Measurements from ENCODE around the gene PPA1.
"Not testable (repeated sequence)": the region's sequence is repeated elsewhere in the genome, so short reads cannot be mapped to it uniquely, and the experiment has no call there.

Gene PPA1

DNA sequence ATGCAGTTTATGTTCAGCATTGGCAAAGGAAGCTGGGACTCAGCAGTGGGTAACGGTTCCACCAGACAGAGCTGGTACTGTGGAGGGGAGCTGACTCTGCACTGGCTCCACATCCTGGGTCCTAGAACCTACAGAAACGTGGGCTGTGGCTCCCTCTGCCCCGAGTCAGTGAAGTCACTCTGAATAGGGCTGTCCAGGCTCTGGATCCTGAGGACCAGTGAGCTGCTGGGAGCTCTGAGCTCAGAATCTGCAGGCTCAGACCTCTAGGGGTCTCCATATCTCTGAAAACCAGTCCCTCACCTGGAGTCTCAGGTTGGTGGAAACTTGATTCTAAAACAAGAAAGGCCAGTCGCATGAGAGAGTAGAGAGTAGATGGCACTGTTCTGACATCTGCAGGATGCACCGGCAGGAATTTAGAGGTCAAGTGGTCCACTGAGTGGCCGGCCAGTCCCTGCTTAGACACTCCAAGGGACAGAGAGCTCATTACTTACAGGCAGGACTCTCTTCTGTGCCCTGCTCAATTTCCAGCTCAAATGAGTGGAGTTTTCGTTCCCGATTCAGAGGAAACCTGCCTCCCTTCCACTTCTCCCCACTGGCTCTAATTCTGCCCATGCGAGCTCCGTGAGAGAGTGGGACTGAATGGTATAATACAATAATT is 31.9 kb upstream of the PPA1 start:
- H3K36me3 Mint-ChIP-seq (ENCODE audit: low read depth), result peaks cover 2% of the 10 kb centered on the region
- H3K27me3 Mint-ChIP-seq (ENCODE audit: low read depth), result peaks cover 4% of the 10 kb centered on the region
- H3K4me1 Mint-ChIP-seq (ENCODE audit: low read depth), result peaks cover 11% of the 10 kb centered on the region
- peaks cover 16% of the 10 kb centered on the region for H3K9me3 Mint-ChIP-seq
- H3K27ac Mint-ChIP-seq, result no peak overlapping the region
- no peak overlapping the region for H3K4me3 Mint-ChIP-seq

DNA sequence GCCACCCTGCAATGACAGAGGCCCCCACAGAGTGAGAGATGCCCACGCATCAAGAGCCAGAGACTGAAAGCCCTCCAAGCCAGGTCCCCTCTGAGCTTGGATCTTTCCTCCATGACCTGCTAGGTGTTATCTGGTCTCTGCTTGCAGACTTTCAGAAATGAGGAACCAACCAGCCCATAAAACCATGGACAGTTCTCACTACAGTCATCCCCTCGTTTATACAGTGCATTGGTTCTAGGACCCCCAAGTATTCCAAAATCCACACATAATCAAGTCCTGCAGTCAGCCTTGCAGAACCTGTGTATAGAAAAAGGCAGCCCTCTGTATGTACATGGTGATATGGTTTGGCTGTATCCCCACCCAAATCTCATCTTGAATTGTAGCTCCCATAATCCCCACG is 27.5 kb upstream of the PPA1 start:
- no peak overlapping the region for H3K27ac Mint-ChIP-seq
- peaks cover 2% of the 10 kb centered on the region for H3K36me3 Mint-ChIP-seq (ENCODE audit: low read depth)
- H3K9me3 Mint-ChIP-seq, result peaks cover 16% of the 10 kb centered on the region
- H3K27me3 Mint-ChIP-seq (ENCODE audit: low read depth), result peaks cover 26% of the 10 kb centered on the region
- H3K4me3 Mint-ChIP-seq, result no peak overlapping the region
- peaks cover 2% of the 10 kb centered on the region for H3K4me1 Mint-ChIP-seq (ENCODE audit: low read depth)

DNA sequence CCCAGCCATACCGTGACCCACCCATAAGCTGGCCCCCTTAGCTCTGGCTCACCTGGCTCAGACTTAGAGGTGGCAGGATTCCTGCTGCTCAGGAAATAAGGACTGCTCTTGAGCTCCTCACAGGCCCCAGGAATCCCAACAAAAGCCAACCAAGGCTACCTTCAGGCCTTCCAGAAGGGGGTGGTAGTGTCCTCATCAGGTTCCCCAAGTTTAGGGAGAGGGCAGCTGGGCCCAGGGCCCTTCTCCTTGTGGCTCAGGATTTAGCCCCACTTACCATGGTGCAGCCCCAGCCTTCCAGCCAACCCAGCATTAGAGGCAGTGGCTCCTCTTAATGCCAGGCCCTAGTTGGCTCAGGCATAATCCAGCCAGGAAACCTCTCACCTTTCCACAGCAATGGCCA is 27.0 kb upstream of the PPA1 start:
- Mint-ChIP-seq H3K27me3 (ENCODE audit: low read depth) (peaks cover 30% of the 10 kb centered on the region), H3K4me1 (ENCODE audit: low read depth) (peaks cover 6% of the 10 kb centered on the region), H3K27ac (no peak overlapping the region), H3K4me3 (no peak overlapping the region), H3K9me3 (peaks cover 16% of the 10 kb centered on the region), H3K36me3 (ENCODE audit: low read depth) (peaks cover 2% of the 10 kb centered on the region)

GRCh38 chr10:70258216-70258615 is 25.0 kb upstream of the PPA1 start:
- peaks cover 39% of the 10 kb centered on the region for H3K27me3 Mint-ChIP-seq (ENCODE audit: low read depth)
- no peak overlapping the region for H3K4me3 Mint-ChIP-seq
- peaks cover 6% of the 10 kb centered on the region for H3K4me1 Mint-ChIP-seq (ENCODE audit: low read depth)
- H3K36me3 Mint-ChIP-seq (ENCODE audit: low read depth), result peaks cover 2% of the 10 kb centered on the region
- no peak overlapping the region for H3K27ac Mint-ChIP-seq
- H3K9me3 Mint-ChIP-seq, result peaks cover 16% of the 10 kb centered on the region

DNA sequence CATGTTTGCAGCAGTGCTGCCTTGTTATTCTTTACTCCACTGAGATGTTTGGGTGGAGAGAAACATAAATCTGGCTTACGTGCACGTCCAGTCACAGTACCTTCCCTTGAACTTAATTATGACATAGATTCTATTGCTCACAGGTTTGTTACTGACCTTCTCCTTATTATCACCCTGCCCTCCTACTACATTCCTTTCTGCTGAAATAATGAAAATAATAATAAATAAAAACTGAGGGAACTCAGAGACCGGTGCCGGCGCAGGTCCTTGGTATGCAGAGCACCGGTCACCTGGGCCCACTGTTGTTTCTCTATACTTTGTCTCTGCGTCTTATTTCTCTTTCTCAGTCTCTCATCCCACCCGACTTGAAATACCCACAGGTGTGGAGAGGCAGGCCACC is 24.6 kb upstream of the PPA1 start:
- Mint-ChIP-seq H3K9me3 (peaks cover 16% of the 10 kb centered on the region), H3K27me3 (ENCODE audit: low read depth) (peaks cover 43% of the 10 kb centered on the region)
- H3K36me3 Mint-ChIP-seq (ENCODE audit: low read depth); H3K4me1 Mint-ChIP-seq (ENCODE audit: low read depth); H3K4me3 Mint-ChIP-seq; H3K27ac Mint-ChIP-seq: not testable (repeated sequence)

DNA sequence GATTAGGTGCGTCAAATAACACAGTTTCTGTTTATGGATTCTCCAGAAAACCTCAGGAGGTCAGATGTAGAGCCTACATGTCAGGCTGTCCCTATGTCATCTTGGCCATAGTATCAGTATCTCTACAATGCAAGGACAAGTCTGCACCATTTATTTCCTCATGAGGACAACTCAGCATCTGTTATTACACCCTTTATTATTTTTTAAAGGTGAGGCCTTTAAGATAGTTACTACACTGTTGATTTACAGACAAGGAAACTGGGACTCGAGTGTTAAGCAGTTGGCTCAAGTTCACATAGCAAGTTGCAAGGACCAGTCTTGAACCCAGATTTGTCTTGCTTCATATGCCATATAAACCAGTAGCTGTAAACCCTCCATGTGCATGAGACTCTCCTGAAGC is 23.2 kb upstream of the PPA1 start:
- Mint-ChIP-seq H3K4me1 (ENCODE audit: low read depth) (peaks cover 6% of the 10 kb centered on the region), H3K27me3 (ENCODE audit: low read depth) (peaks cover 51% of the 10 kb centered on the region), H3K9me3 (peaks cover 10% of the 10 kb centered on the region), H3K27ac (no peak overlapping the region), H3K36me3 (ENCODE audit: low read depth) (peaks cover 2% of the 10 kb centered on the region), H3K4me3 (no peak overlapping the region)

GRCh38 chr10:70255329-70256299 is 22.4 kb upstream of the PPA1 start:
- peaks cover 2% of the 10 kb centered on the region for H3K9me3 Mint-ChIP-seq
- H3K27me3 Mint-ChIP-seq (ENCODE audit: low read depth), result peaks cover 55% of the 10 kb centered on the region
- H3K27ac Mint-ChIP-seq, result no peak overlapping the region

DNA sequence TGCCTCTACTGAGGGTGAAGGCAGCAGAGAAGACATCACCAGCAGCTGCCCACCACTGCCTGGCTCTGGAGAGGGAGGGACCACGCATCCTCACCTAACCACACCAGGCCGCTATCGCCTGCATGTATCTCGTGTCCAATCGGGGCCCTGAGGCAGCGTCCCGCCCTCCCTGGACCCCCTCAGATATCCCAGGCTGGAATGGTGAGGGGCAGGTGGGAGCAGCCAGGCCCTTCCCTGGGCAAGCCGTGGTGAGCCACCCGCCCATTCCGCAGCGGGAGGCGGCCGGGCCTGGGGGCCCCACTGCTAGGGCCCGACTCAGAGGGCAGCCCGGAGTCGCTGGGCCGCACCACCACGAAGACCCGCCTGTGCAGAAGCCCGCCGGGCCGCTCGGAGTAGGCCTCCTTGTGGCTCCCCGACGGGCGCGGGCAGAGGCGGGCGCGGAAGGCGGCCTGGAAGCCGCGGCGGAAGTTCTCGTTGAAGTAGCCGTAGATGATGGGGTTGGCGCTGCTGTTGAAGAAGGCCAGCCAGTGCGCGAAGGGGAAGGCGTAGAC is 21.6 kb upstream of the PPA1 start:
- H3K27me3 Mint-ChIP-seq (ENCODE audit: low read depth), result peaks cover 61% of the 10 kb centered on the region
- no peaks in the 10 kb centered on the region for H3K36me3 Mint-ChIP-seq (ENCODE audit: low read depth)
- no peak overlapping the region for H3K4me3 Mint-ChIP-seq
- H3K27ac Mint-ChIP-seq, result no peak overlapping the region
- H3K9me3 Mint-ChIP-seq, result no peaks in the 10 kb centered on the region
- peaks cover 6% of the 10 kb centered on the region for H3K4me1 Mint-ChIP-seq (ENCODE audit: low read depth)

More at GRCh38 chr10:70255329-70256299, 22.4 kb upstream of the PPA1 start:
- Mint-ChIP-seq H3K4me3 (peak overlapping the region; percentile 57), H3K4me1 (ENCODE audit: low read depth) (peaks cover 6% of the 10 kb centered on the region), H3K36me3 (ENCODE audit: low read depth) (no peaks in the 10 kb centered on the region)

DNA sequence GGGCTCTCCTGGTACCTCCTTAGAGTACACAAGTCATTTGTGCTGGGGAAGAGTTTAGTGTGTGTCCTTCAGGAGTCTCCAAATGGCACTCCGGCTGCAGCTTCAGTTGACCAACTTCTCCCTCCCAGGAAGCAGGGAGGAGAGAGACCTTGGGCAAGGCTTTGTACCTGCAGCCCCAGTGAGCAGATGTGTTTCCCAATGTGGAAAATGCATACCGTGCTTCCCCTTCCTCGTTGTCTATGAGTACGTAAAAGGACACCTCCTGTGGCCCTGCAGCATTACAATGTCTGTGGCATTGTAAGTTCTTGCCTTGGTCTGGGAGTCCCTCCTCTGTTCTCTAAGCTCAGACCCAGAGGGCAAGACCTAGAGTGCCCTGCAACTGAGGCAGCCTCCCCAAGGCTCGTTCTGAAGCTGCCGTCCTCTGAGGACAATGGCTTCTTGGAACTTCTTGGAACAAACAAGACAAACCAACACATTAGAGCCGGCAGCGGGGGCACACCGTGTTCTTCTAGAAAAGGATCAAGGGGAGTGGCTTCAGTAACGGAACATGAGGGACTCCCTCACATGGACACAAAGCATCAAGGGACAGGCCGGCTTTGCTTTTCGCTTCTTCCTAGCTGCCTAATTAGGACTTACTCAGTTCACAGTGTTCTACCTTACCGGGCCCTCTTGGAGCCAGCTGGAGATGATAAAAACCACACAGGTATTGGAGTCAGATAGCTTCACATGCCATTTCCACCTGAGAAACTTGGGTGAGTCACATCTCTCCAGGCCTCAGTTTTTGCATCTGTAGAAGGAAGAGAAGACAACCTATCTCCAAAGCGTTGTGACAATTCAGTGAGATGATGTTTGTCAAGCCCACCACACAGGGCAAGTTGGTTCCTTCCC is 20.9 kb upstream of the PPA1 start:
- no peaks in the 10 kb centered on the region for H3K9me3 Mint-ChIP-seq
- H3K27ac Mint-ChIP-seq, result no peak overlapping the region
- peaks cover 61% of the 10 kb centered on the region for H3K27me3 Mint-ChIP-seq (ENCODE audit: low read depth)
- peaks cover 6% of the 10 kb centered on the region for H3K4me1 Mint-ChIP-seq (ENCODE audit: low read depth)
- no peaks in the 10 kb centered on the region for H3K36me3 Mint-ChIP-seq (ENCODE audit: low read depth)
- no peak overlapping the region for H3K4me3 Mint-ChIP-seq

DNA sequence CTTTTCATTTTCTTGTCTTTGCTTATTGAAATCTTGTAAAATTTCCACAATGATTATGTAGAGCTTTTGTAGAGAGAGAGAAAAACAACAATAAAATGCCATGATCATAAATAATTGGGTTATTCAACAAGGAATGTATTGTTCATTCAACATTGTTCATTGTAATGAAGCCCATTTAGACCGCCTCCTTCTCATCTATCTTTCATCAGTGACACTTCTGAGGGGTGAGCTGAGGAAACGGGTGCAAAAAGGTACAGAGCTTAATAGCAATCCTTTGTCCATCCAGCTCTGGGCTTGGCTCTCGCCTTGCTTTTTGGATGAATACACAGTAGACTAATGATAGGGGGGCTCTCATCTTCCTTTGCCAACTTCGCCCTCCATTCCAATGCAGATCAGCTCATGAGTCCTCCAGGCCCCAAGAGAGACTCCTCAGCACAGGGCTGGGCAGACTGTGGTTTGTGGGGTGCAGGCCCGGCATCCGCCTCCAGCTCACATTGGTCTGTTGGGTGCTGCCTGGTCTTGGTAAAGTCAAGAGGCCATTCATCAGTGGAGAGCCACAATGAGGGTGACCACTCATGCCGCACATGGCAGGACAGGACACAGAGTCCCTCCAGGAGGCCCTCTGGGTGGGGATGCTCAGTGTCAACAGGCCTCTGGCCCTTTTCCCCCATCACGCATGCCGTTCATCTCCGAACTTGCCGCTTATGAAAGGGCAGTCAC is 17.9 kb upstream of the PPA1 start:
- Mint-ChIP-seq H3K36me3 (ENCODE audit: low read depth) (no peaks in the 10 kb centered on the region), H3K27me3 (ENCODE audit: low read depth) (peaks cover 56% of the 10 kb centered on the region), H3K4me1 (ENCODE audit: low read depth) (peaks cover 4% of the 10 kb centered on the region), H3K9me3 (no peaks in the 10 kb centered on the region), H3K27ac (no peak overlapping the region), H3K4me3 (no peak overlapping the region)

GRCh38 chr10:70247360-70247759 is 14.1 kb upstream of the PPA1 start:
- no peak overlapping the region for H3K27ac Mint-ChIP-seq
- H3K4me1 Mint-ChIP-seq (ENCODE audit: low read depth), result no peaks in the 10 kb centered on the region
- no peaks in the 10 kb centered on the region for H3K9me3 Mint-ChIP-seq
- H3K36me3 Mint-ChIP-seq (ENCODE audit: low read depth), result no peaks in the 10 kb centered on the region
- peaks cover 46% of the 10 kb centered on the region for H3K27me3 Mint-ChIP-seq (ENCODE audit: low read depth)
- H3K4me3 Mint-ChIP-seq, result no peak overlapping the region

- Mint-ChIP-seq H3K27ac (no peak overlapping the region), H3K4me1 (ENCODE audit: low read depth) (no peaks in the 10 kb centered on the region), H3K27me3 (ENCODE audit: low read depth) (peaks cover 15% of the 10 kb centered on the region), H3K9me3 (peaks cover 3% of the 10 kb centered on the region), H3K36me3 (ENCODE audit: low read depth) (no peaks in the 10 kb centered on the region), H3K4me3 (no peak overlapping the region)
These were observed 7.9 kb upstream of the PPA1 start for GRCh38 chr10:70241081-70241480.

- not testable (repeated sequence) for H3K4me1 Mint-ChIP-seq (ENCODE audit: low read depth); H3K36me3 Mint-ChIP-seq (ENCODE audit: low read depth); H3K4me3 Mint-ChIP-seq; H3K27me3 Mint-ChIP-seq (ENCODE audit: low read depth); H3K27ac Mint-ChIP-seq; H3K9me3 Mint-ChIP-seq
These were observed 6.8 kb upstream of the PPA1 start for GRCh38 chr10:70239986-70240385.

All from T-helper 1 cell treated with Interleukin-12 subunit alpha and Interleukin-12 subunit beta and Interleukin-4 antibody, amounts not matched to agents 30 μg/mL and 1 μg/mL, for 36 hours (primary cell).